ENCODE measurements around the gene CCBE1. TPM values are rescaled to one million over a fixed set of nuclear protein-coding genes. Genes with fewer than 3 reads are reported as not detected.
A peak's percentile ranks its signal among the peaks of the same experiment; 100 is the strongest.

The CCBE1 gene
- polyA plus RNA-seq, 1 of the 3 experiments (the other 2 are of a cell fraction), result 5.0 TPM

GRCh38 chr18:59535055-59535454 lies 162.2 kb downstream of the CCBE1 start:
- H3F3A ChIP-seq (replicated peaks; ENCODE audit: insufficient read depth), result no peaks in the 10 kb centered on the region
- POLR2A ChIA-PET, result no interaction called here
- no peaks in the 10 kb centered on the region for H3K27me3 ChIP-seq (ENCODE audit: insufficient read depth)
- H3K9me3 ChIP-seq, result no peaks in the 10 kb centered on the region
- no peak for TF ChIP-seq RFX5 (IDR thresholded peaks at IDR 0.05; ENCODE audit: low read length)
- TF ChIP-seq MEF2A (IDR thresholded peaks at IDR 0.05; ENCODE audit: borderline replicate concordance, low read depth), result no peak
- TF ChIP-seq RCOR1 (IDR thresholded peaks at IDR 0.05; ENCODE audit: low read length), result no peak
- TF ChIP-seq TCF12 (IDR thresholded peaks at IDR 0.05), result no peak
- TF ChIP-seq SMC3 (IDR thresholded peaks at IDR 0.05; ENCODE audit: low read depth, low read length), result no peak
- no peak for TF ChIP-seq YY1 (IDR thresholded peaks at IDR 0.05; ENCODE audit: low read depth)
- TF ChIP-seq GATA2 (CRISPR knock-in tag; IDR thresholded peaks at IDR 0.05), result peak; percentile 30; the same call in 1 of the 2 replicates
- TF ChIP-seq, protein P1, sequence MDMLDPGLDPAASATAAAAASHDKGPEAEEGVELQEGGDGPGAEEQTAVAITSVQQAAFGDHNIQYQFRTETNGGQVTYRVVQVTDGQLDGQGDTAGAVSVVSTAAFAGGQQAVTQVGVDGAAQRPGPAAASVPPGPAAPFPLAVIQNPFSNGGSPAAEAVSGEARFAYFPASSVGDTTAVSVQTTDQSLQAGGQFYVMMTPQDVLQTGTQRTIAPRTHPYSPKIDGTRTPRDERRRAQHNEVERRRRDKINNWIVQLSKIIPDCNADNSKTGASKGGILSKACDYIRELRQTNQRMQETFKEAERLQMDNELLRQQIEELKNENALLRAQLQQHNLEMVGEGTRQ (IDR thresholded peaks at IDR 0.05; ENCODE audit: borderline replicate concordance, low read depth, low read length), result no peak
- TF ChIP-seq, protein P2, sequence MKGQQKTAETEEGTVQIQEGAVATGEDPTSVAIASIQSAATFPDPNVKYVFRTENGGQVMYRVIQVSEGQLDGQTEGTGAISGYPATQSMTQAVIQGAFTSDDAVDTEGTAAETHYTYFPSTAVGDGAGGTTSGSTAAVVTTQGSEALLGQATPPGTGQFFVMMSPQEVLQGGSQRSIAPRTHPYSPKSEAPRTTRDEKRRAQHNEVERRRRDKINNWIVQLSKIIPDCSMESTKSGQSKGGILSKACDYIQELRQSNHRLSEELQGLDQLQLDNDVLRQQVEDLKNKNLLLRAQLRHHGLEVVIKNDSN (IDR thresholded peaks at IDR 0.05; ENCODE audit: borderline replicate concordance, low read depth), result no peak
- H3K4me3 ChIP-seq (ENCODE audit: low read depth in 2 of 2, low read length in 1 of 2), result no peak overlapping the region
- H2AFZ ChIP-seq (ENCODE audit: low read depth), result no peak overlapping the region
- H3K27ac ChIP-seq (ENCODE audit: low read depth in 2 of 2, low read length in 1 of 2), result no peak overlapping the region
- peaks cover 0 to 5% of the 10 kb centered on the region in 2 experiments for H3K36me3 ChIP-seq (replicated peaks in 1 of 2; ENCODE audit: control insufficient read depth in 1 of 2, insufficient read depth in 2 of 2, low read length in 1 of 2)
- no peak for DNase-seq
- H3K4me2 ChIP-seq, result no peak overlapping the region
- no peaks in the 10 kb centered on the region for H3K9me2 ChIP-seq
- H3K9ac ChIP-seq, result no peak overlapping the region
- 61% methylated on average over 6 of the region's 6 CpGs for WGBS (ENCODE audit: low lambda C conversion rate)
- no peaks in the 10 kb centered on the region for H4K20me1 ChIP-seq (ENCODE audit: insufficient read depth)
- CTCF ChIA-PET, result no interaction called here
- peaks cover 0 to 7% of the 10 kb centered on the region in 2 experiments; a peak in 2 of 4 replicates for H3K4me1 ChIP-seq (ENCODE audit: control insufficient read depth in 1 of 2, insufficient read depth in 2 of 2, low read depth in 1 of 2, low read length in 1 of 2)
- no peaks in the 10 kb centered on the region for H3K79me2 ChIP-seq (ENCODE audit: insufficient read depth)

DNA sequence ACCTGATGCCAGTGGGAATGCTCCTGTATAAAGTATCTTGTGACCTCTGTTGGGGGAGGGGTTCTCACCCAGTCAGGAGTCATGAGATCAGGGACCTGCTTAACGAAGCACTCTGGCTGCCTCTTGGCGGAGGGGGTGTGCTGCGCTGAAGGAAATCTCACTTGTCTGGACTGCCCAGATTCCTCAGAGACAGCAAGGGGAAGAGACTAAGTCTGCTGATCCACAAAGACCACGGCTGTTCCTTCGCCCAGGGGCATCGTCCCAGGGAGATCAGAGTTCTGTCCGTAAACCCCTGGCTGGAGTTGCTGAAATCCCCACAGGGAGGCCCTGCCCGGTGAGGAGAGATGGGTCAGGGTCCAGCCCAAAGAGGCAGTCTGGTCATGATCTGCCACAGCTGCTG lies 168.4 kb downstream of the CCBE1 start:
- no peaks in the 10 kb centered on the region for H3K9me3 ChIP-seq
- DNase-seq, result no peak
- no peaks in the 10 kb centered on the region for H3K27me3 ChIP-seq (ENCODE audit: insufficient read depth)
- peaks cover 0 to 5% of the 10 kb centered on the region in 2 experiments; a peak in 2 of 4 replicates for H3K4me1 ChIP-seq (ENCODE audit: control insufficient read depth in 1 of 2, insufficient read depth in 2 of 2, low read depth in 1 of 2, low read length in 1 of 2)
- no peaks in the 10 kb centered on the region for H3K9me2 ChIP-seq
- CTCF ChIA-PET, result interaction anchor here (1.0 to 1.3 kb wide), 2 partner anchors 13 to 295 kb away, joined by 3 read pairs; no protein-coding TSS in a partner anchor
- H3K79me2 ChIP-seq (ENCODE audit: insufficient read depth), result no peaks in the 10 kb centered on the region
- POLR2A ChIA-PET, result no interaction called here
- WGBS (ENCODE audit: low lambda C conversion rate), result 83% methylated on average over 3 of the region's 8 CpGs
- H3K9ac ChIP-seq, result no peak overlapping the region
- H3K27ac ChIP-seq (ENCODE audit: low read depth in 2 of 2, low read length in 1 of 2), result no peak overlapping the region
- H3K36me3 ChIP-seq (replicated peaks in 1 of 2; ENCODE audit: control insufficient read depth in 1 of 2, insufficient read depth in 2 of 2, low read length in 1 of 2), result no peaks in the 10 kb centered on the region
- no peak overlapping the region for H3K4me3 ChIP-seq (ENCODE audit: low read depth in 2 of 2, low read length in 1 of 2)
- no peaks in the 10 kb centered on the region for H4K20me1 ChIP-seq (ENCODE audit: insufficient read depth)
- no peak for TF ChIP-seq SMC3 (IDR thresholded peaks at IDR 0.05; ENCODE audit: low read depth, low read length)
- TF ChIP-seq NFIC (IDR thresholded peaks at IDR 0.05; ENCODE audit: borderline replicate concordance), result no peak
- TF ChIP-seq ELF1 (IDR thresholded peaks at IDR 0.05), result no peak
- TF ChIP-seq SIN3A (IDR thresholded peaks at IDR 0.05; ENCODE audit: borderline replicate concordance, low read depth, low read length), result no peak
- no peak for TF ChIP-seq RXRA (IDR thresholded peaks at IDR 0.05; ENCODE audit: borderline replicate concordance, low read depth)
- no peak for TF ChIP-seq RFX5 (IDR thresholded peaks at IDR 0.05; ENCODE audit: low read length)
- no peak for TF ChIP-seq NRF1 (IDR thresholded peaks at IDR 0.05; ENCODE audit: low read depth, low read length)
- TF ChIP-seq YY1 (IDR thresholded peaks at IDR 0.05; ENCODE audit: low read depth), result no peak
- no peak for TF ChIP-seq MXI1 (IDR thresholded peaks at IDR 0.05; ENCODE audit: low read depth, low read length)
- no peak for TF ChIP-seq FOXM1 (IDR thresholded peaks at IDR 0.05; ENCODE audit: low read depth)
- TF ChIP-seq ZBTB33 (IDR thresholded peaks at IDR 0.05; ENCODE audit: borderline replicate concordance, low read depth), result no peak
- no peak for TF ChIP-seq POLR2AphosphoS5 (IDR thresholded peaks at IDR 0.05; ENCODE audit: low read depth, low read length)
- no peak for TF ChIP-seq REST (IDR thresholded peaks at IDR 0.05; ENCODE audit: low read depth, low read length)
- H2AFZ ChIP-seq (ENCODE audit: low read depth), result no peak overlapping the region
- no peaks in the 10 kb centered on the region for H3F3A ChIP-seq (replicated peaks; ENCODE audit: insufficient read depth)
- H3K4me2 ChIP-seq, result no peak overlapping the region
